ENCODE data around the gene DDX53.

DDX53 gene

DNA sequence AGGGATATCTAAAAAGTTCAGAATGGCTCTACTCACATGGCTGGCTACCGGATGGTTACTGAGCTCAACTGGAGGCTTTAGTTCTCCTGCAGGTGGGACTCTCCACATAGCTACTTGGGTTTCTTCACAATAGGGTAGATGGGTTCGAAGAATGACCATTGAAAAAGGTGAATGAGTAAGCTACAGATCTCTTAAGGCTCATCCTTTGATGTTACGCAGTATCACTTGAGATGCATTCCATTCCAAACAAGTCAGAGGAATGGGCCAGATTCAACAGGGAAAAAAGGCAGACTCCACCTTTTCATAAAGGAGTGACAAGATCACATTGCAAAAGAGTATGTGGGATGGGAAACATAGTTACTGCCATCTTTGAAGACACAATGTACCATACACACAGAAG lies 52.6 kb downstream of the DDX53 start:
- no peak for DNase-seq (ENCODE audit: low read depth)
